NCI-H345 (cell line): ENCODE data around the gene CSF1R.
"Not testable (repeated sequence)": the region's sequence is repeated elsewhere in the genome, so short reads cannot be mapped to it uniquely, and the experiment has no call there.

ENCODE experiments used
- DNase-seq: peaks from one replicate; lab custom pipeline; 2025; lab: John Stamatoyannopoulos, UW

CSF1R gene

GRCh38 chr5:150054569-150054968 lies 31.8 kb downstream of the CSF1R start:
- no peak for DNase-seq

- DNase-seq, result no peak
Observed at GRCh38 chr5:150053713-150054392, 32.5 kb downstream of the CSF1R start.

GRCh38 chr5:150052956-150053712 lies 33.2 kb downstream of the CSF1R start:
- no peak for DNase-seq

GRCh38 chr5:150052226-150052955 lies 34.0 kb downstream of the CSF1R start:
- DNase-seq, result no peak

GRCh38 chr5:150051657-150052195 lies 34.6 kb downstream of the CSF1R start:
- no peak for DNase-seq

GRCh38 chr5:150050172-150050811 lies 36.1 kb downstream of the CSF1R start:
- DNase-seq, result not testable (repeated sequence)

- no peak for DNase-seq
Observed at GRCh38 chr5:150046031-150046430, 40.3 kb downstream of the CSF1R start.

- DNase-seq, result no peak
Observed at GRCh38 chr5:150045549-150045948, 40.8 kb downstream of the CSF1R start.

- no peak for DNase-seq
Observed at GRCh38 chr5:150044712-150045111, 41.6 kb downstream of the CSF1R start.

GRCh38 chr5:150044329-150044681 lies 42.0 kb downstream of the CSF1R start:
- DNase-seq, result no peak

- no peak for DNase-seq
Observed at GRCh38 chr5:150043657-150044328, 42.6 kb downstream of the CSF1R start.

GRCh38 chr5:150042459-150042858 lies 43.9 kb downstream of the CSF1R start:
- DNase-seq, result no peak

GRCh38 chr5:150038547-150038946 lies 47.8 kb downstream of the CSF1R start:
- no peak for DNase-seq

GRCh38 chr5:150036513-150036912 lies 49.8 kb downstream of the CSF1R start:
- no peak for DNase-seq

- DNase-seq, result no peak
Observed at GRCh38 chr5:150035139-150035895, 51.0 kb downstream of the CSF1R start.

GRCh38 chr5:150034662-150035061 lies 51.7 kb downstream of the CSF1R start:
- no peak for DNase-seq

GRCh38 chr5:150033334-150033733 lies 53.0 kb downstream of the CSF1R start:
- no peak for DNase-seq

- not testable (repeated sequence) for DNase-seq
Observed at GRCh38 chr5:150028047-150028446, 58.3 kb downstream of the CSF1R start.

GRCh38 chr5:150026682-150027172 lies 59.6 kb downstream of the CSF1R start:
- DNase-seq, result no peak

- DNase-seq, result no peak
Observed at GRCh38 chr5:150024346-150024984, 61.9 kb downstream of the CSF1R start.
